C4-2B (cell line): ENCODE measurements around the gene GALNT7.

ENCODE experiments used
- ZFX ChIP-seq: fragments of 450-650 bp; IDR thresholded peaks from 2 replicates; pipeline ENCODE4 v1.6.1; 2017
- TF ChIP-seq, protein P1 (sequence below): fragments of 450-650 bp; conservative IDR thresholded peaks from 2 replicates; pipeline ENCODE4 v1.5.1; 2017; ENCODE audit warnings: mild to moderate bottlenecking

DNA sequence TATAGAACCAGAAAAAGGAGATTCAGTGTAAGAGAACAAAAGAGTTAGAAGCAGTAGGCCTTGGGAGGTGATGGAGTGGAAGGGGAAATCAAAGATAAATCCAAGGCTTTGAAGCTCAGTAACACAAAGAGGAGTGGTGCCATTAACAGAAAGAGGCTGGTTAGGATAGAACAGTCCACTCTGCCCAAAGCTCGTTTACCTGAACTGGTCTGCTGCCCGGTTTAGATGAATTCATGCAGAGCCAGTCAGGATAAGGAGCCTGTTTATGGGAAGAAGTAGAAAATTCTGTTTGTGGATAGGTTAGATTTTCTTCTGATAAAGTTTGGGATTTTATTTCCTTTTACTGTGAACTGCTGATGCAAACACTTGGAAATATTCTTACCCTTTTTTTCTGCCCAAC, 85.0 kb downstream of the GALNT7 start:
- TF ChIP-seq, protein P1, sequence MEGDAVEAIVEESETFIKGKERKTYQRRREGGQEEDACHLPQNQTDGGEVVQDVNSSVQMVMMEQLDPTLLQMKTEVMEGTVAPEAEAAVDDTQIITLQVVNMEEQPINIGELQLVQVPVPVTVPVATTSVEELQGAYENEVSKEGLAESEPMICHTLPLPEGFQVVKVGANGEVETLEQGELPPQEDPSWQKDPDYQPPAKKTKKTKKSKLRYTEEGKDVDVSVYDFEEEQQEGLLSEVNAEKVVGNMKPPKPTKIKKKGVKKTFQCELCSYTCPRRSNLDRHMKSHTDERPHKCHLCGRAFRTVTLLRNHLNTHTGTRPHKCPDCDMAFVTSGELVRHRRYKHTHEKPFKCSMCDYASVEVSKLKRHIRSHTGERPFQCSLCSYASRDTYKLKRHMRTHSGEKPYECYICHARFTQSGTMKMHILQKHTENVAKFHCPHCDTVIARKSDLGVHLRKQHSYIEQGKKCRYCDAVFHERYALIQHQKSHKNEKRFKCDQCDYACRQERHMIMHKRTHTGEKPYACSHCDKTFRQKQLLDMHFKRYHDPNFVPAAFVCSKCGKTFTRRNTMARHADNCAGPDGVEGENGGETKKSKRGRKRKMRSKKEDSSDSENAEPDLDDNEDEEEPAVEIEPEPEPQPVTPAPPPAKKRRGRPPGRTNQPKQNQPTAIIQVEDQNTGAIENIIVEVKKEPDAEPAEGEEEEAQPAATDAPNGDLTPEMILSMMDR: no peak
- no peak for TF ChIP-seq ZFX
